ENCODE data around the gene CHRDL1. TPM values are rescaled to one million over a fixed set of nuclear protein-coding genes. Genes with fewer than 3 reads are reported as not detected.

The CHRDL1 gene
- total and polyA plus RNA-seq, 7 donors: 1.9 to 5.6 (median 2.3) TPM

DNA sequence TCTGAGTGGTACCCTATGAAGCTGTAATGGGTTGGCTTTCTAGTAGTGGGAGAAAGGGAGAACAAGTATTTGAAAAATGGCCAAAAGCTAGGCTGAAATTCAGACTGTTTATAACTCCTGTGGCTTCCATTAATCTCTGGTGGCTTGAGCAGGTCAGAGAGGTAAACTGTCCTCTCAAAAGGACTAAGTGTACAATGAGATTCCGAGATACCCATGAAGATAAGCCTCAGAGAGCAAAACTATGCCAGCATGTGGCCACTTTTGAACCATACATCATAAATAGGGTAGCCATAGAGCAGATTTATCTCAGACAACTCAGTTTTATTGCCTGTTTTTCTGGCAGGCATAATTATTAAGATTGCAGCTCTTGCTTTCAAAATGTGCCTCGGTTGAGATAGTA is 89.2 kb downstream of the CHRDL1 start:
- peaks cover 0 to 14% (median 0%) of the 10 kb centered on the region in 3 donors for H3K27me3 ChIP-seq (ENCODE audit: insufficient read depth in 3 of 3, low read length in 2 of 3)
- DNase-seq: no peak
- peaks cover 4% of the 10 kb centered on the region for H3K9me3 ChIP-seq
- TF ChIP-seq, protein P1, sequence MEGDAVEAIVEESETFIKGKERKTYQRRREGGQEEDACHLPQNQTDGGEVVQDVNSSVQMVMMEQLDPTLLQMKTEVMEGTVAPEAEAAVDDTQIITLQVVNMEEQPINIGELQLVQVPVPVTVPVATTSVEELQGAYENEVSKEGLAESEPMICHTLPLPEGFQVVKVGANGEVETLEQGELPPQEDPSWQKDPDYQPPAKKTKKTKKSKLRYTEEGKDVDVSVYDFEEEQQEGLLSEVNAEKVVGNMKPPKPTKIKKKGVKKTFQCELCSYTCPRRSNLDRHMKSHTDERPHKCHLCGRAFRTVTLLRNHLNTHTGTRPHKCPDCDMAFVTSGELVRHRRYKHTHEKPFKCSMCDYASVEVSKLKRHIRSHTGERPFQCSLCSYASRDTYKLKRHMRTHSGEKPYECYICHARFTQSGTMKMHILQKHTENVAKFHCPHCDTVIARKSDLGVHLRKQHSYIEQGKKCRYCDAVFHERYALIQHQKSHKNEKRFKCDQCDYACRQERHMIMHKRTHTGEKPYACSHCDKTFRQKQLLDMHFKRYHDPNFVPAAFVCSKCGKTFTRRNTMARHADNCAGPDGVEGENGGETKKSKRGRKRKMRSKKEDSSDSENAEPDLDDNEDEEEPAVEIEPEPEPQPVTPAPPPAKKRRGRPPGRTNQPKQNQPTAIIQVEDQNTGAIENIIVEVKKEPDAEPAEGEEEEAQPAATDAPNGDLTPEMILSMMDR (IDR thresholded peaks at IDR 0.05): no peak
- 56 to 73% (median 69%) methylated on average over 2 of the region's 2 CpGs for WGBS, 3 donors
- intact Hi-C loops (cut with DNase I): no loop called here
- no peaks in the 10 kb centered on the region for H3K4me1 ChIP-seq
- H3K27ac ChIP-seq: no peak overlapping the region
- no peak overlapping the region for H3K4me3 ChIP-seq
- ATAC-seq: no peak
- no peaks in the 10 kb centered on the region for H3K36me3 ChIP-seq (ENCODE audit: insufficient read depth in 1 of 2, low read depth in 1 of 2)

DNA sequence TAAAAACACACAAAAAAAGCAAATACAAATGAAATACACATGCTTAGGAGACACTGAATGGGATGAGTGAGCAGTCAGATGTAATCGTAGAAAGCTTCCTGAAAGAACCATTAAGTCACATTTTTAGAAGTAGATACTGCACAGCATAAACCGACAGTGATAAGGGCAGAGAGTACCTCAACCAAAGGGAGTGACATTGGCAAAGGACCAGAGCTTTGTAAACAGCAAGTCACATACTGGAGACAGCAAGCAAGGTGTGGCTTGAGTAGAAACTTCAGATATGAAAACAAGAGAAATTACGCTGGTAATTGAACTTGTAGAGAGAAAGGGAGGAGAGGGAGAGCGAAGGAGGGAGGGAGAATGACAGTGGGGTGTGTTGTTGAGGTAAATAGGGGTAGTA is 92.0 kb downstream of the CHRDL1 start:
- Histone ChIP-seq H3K27me3 (ENCODE audit: insufficient read depth in 3 of 3, low read length in 2 of 3) (peaks cover 0 to 10% (median 0%) of the 10 kb centered on the region in 3 donors), H3K27ac (no peak overlapping the region), H3K9me3 (peaks cover 4% of the 10 kb centered on the region), H3K4me1 (no peaks in the 10 kb centered on the region), H3K4me3 (no peak overlapping the region), H3K36me3 (ENCODE audit: insufficient read depth in 1 of 2, low read depth in 1 of 2) (no peaks in the 10 kb centered on the region)
- DNase-seq: no peak
- TF ChIP-seq, protein P1 (IDR thresholded peaks at IDR 0.05): no peak
- WGBS, 3 donors: 71 to 87% (median 84%) methylated on average over 4 of the region's 4 CpGs
- intact Hi-C loops (cut with DNase I): no loop called here
- no peak for ATAC-seq

DNA sequence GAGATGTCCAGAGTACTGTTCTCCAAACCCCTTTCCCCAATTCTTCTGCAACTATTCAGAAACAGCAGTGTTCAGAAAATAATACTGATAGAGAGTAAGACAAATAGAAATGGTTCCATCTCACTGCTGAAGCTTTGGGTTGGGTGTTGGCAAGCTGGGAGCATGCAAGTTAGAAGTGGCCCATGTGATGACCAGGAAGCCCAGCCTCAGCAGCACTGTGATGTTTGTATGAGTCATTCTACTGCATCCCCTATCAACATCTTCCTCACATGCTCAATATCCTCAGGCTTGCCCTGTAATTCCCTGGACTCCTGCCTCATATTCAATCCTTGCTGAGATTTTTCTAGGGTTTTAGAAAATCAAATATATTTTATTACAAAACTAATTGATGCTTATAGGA is 96.5 kb downstream of the CHRDL1 start:
- Histone ChIP-seq H3K36me3 (ENCODE audit: insufficient read depth in 1 of 2, low read depth in 1 of 2) (no peaks in the 10 kb centered on the region), H3K27ac (no peak overlapping the region), H3K9me3 (no peaks in the 10 kb centered on the region), H3K27me3 (ENCODE audit: insufficient read depth in 3 of 3, low read length in 2 of 3) (peaks cover 0 to 10% (median 0%) of the 10 kb centered on the region in 3 donors), H3K4me3 (no peak overlapping the region), H3K4me1 (no peaks in the 10 kb centered on the region)
- TF ChIP-seq, protein P1 (IDR thresholded peaks at IDR 0.05): no peak
- intact Hi-C loops (cut with DNase I): no loop called here
- no peak for DNase-seq
- ATAC-seq: no peak

DNA sequence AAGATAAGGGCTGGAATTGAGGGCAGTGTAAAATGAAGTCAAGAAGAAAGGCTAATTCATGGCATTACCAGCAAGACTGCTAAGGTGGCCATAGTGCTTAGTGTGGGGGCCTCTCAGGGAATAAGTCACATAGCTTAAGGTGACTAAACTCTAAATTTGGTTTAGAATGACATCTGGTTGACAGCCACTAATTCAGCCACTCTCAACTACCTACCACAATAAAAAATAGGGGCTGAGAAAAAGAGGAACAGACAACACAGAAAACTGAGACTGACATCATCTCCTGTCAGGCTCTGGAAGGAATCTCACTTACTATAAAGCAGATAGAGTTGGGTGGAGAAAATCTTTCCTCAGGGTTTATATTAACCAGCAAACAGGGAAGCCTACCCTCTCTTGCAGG is 96.9 kb downstream of the CHRDL1 start:
- H3K27ac ChIP-seq: no peak overlapping the region
- ATAC-seq (no peak), DNase-seq (no peak)
- H3K27me3 ChIP-seq (ENCODE audit: insufficient read depth in 3 of 3, low read length in 2 of 3): peaks cover 0 to 10% (median 0%) of the 10 kb centered on the region in 3 donors
- intact Hi-C loops (cut with DNase I): no loop called here
- no peaks in the 10 kb centered on the region for H3K9me3 ChIP-seq
- no peak overlapping the region for H3K4me3 ChIP-seq
- H3K36me3 ChIP-seq (ENCODE audit: insufficient read depth in 1 of 2, low read depth in 1 of 2): no peaks in the 10 kb centered on the region
- no peaks in the 10 kb centered on the region for H3K4me1 ChIP-seq
- TF ChIP-seq, protein P1 (IDR thresholded peaks at IDR 0.05): no peak

DNA sequence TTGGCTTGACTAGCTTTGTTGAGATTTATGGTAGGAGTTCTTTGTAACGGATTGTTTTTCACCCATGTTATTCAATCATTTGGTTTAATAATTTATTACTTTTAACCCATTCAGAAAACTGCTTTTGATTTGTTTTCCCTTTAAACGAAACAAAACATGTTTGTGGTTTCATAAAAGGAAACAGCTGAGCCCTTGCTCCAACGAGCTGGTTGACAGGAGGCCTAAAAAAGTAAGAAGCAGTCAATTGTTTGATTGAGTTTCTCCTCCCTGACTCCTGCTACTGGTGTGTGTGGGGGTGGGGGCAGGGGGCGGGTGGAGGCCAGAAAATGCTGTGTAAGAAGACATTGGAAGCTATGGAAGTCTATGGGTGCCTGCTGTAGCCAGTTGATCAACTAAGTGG is 102.8 kb downstream of the CHRDL1 start:
- no peaks in the 10 kb centered on the region for H3K4me1 ChIP-seq
- no peak overlapping the region for H3K4me3 ChIP-seq
- TF ChIP-seq, protein P1 (IDR thresholded peaks at IDR 0.05): no peak
- no peak for ATAC-seq
- 24 to 35% (median 30%) methylated on average over 4 of the region's 4 CpGs for WGBS, 3 donors
- no peaks in the 10 kb centered on the region for H3K9me3 ChIP-seq
- no peak overlapping the region for H3K27ac ChIP-seq
- DNase-seq: no peak
- no peaks in the 10 kb centered on the region for H3K36me3 ChIP-seq (ENCODE audit: insufficient read depth in 1 of 2, low read depth in 1 of 2)
- H3K27me3 ChIP-seq (ENCODE audit: insufficient read depth in 3 of 3, low read length in 2 of 3): peaks cover 0 to 3% (median 0%) of the 10 kb centered on the region in 3 donors
- intact Hi-C loops (cut with DNase I): no loop called here

All from psoas muscle (tissue), 8 donors.